Stomach (tissue), 4 donors: ENCODE results near the gene ASTN2.

Source experiments
- CTCF ChIP-seq, 7 experiments: fragments of 450-650 bp in 4 of 7; fragments of 200-600 bp in 3 of 7; sonication (generic) in 3 of 7; IDR thresholded peaks; one replicate each; pipeline ENCODE4 v1.5.1; 2016 to 2019; ENCODE audit warnings: antibody characterized with exemption in 7 of 7, control low read depth in 2 of 7, mild to moderate bottlenecking in 1 of 7
- EP300 ChIP-seq: sonication (generic); formaldehyde crosslinking; IDR thresholded peaks from one replicate; pipeline ENCODE4 v1.6.1; 2017; ENCODE audit warnings: antibody characterized with exemption

GRCh38 chr9:117265253-117265652 lies 149.6 kb downstream of the ASTN2 start:
- TF ChIP-seq CTCF (IDR thresholded peaks at IDR 0.05) (no peak), EP300 (no peak)
